ENCODE results near the gene SUSD2. TPM values are rescaled to one million over a fixed set of nuclear protein-coding genes. Genes with fewer than 3 reads are reported as not detected.
"Not testable (repeated sequence)": the region's sequence is repeated elsewhere in the genome, so short reads cannot be mapped to it uniquely, and the experiment has no call there.

The SUSD2 gene
- total RNA-seq, 4 donors from 2014 or later, result 0.88 to 17.6 (median 2.8) TPM

- intact Hi-C loops (cut with DNase I; ENCODE audit: low total_unique reads), result no loop called here
Measured at GRCh38 chr22:24191381-24191841, 10.1 kb downstream of the SUSD2 start.

GRCh38 chr22:24191893-24192292, 10.6 kb downstream of the SUSD2 start:
- no peak overlapping the region for H3K27ac ChIP-seq
- no peak overlapping the region for H3K4me3 ChIP-seq
- H3K27me3 ChIP-seq, result no peaks in the 10 kb centered on the region
- no peaks in the 10 kb centered on the region for H3K36me3 ChIP-seq
- TF ChIP-seq, protein P1, sequence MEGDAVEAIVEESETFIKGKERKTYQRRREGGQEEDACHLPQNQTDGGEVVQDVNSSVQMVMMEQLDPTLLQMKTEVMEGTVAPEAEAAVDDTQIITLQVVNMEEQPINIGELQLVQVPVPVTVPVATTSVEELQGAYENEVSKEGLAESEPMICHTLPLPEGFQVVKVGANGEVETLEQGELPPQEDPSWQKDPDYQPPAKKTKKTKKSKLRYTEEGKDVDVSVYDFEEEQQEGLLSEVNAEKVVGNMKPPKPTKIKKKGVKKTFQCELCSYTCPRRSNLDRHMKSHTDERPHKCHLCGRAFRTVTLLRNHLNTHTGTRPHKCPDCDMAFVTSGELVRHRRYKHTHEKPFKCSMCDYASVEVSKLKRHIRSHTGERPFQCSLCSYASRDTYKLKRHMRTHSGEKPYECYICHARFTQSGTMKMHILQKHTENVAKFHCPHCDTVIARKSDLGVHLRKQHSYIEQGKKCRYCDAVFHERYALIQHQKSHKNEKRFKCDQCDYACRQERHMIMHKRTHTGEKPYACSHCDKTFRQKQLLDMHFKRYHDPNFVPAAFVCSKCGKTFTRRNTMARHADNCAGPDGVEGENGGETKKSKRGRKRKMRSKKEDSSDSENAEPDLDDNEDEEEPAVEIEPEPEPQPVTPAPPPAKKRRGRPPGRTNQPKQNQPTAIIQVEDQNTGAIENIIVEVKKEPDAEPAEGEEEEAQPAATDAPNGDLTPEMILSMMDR (IDR thresholded peaks at IDR 0.05), result no peak
- no peak for TF ChIP-seq POLR2A (IDR thresholded peaks at IDR 0.05)
- peaks cover 0 to 7% of the 10 kb centered on the region in 2 donors for H3K4me1 ChIP-seq
- intact Hi-C loops (cut with DNase I; ENCODE audit: low total_unique reads), result no loop called here
- no peaks in the 10 kb centered on the region for H3K9me3 ChIP-seq
- no peak for DNase-seq

More at GRCh38 chr22:24191381-24191841, 10.1 kb downstream of the SUSD2 start:
- no peaks in the 10 kb centered on the region for H3K36me3 ChIP-seq
- TF ChIP-seq, protein P1 (IDR thresholded peaks at IDR 0.05), result no peak
- TF ChIP-seq POLR2A (IDR thresholded peaks at IDR 0.05), result no peak
- H3K4me1 ChIP-seq, result peaks cover 0 to 7% of the 10 kb centered on the region in 2 donors
- no peaks in the 10 kb centered on the region for H3K27me3 ChIP-seq
- peak in 1 of 2 donors; percentile 16 for DNase-seq
- no peak overlapping the region for H3K27ac ChIP-seq
- no peaks in the 10 kb centered on the region for H3K9me3 ChIP-seq
- H3K4me3 ChIP-seq, result no peak overlapping the region

DNA sequence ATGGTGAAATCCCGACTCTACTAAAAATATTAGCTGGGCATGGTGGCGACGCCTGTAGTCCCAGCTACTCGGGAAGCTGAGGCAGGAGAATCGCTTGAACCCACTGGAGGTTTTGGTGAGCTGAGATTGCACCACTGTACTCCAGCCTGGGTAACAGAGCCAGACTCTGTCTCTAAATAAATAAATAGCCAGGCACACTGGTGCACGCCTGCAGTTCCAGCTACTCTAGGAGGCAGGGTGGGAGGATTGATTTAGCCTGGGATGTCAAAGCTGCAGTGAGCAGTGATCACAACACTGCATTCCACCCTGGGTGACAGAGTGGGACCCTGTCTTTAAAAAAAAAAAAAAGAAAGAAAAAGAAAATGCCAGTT, 17.4 kb downstream of the SUSD2 start:
- no peaks in the 10 kb centered on the region for H3K36me3 ChIP-seq
- H3K9me3 ChIP-seq, result no peaks in the 10 kb centered on the region
- no peak for TF ChIP-seq POLR2A (IDR thresholded peaks at IDR 0.05)
- no peak overlapping the region for H3K4me3 ChIP-seq
- no peaks in the 10 kb centered on the region for H3K27me3 ChIP-seq
- no peak overlapping the region for H3K27ac ChIP-seq
- H3K4me1 ChIP-seq, result no peaks in the 10 kb centered on the region
- intact Hi-C loops (cut with DNase I; ENCODE audit: low total_unique reads), result no loop called here
- no peak for DNase-seq

- no peaks in the 10 kb centered on the region for H3K27me3 ChIP-seq
- H3K4me1 ChIP-seq, result no peaks in the 10 kb centered on the region
- DNase-seq, result no peak
- no peaks in the 10 kb centered on the region for H3K9me3 ChIP-seq
- H3K27ac ChIP-seq, result no peak overlapping the region
- H3K4me3 ChIP-seq, result no peak overlapping the region
- intact Hi-C loops (cut with DNase I; ENCODE audit: low total_unique reads), result no loop called here
- no peaks in the 10 kb centered on the region for H3K36me3 ChIP-seq
- TF ChIP-seq, protein P1 (IDR thresholded peaks at IDR 0.05), result no peak
- no peak for TF ChIP-seq POLR2A (IDR thresholded peaks at IDR 0.05)
Measured at GRCh38 chr22:24200619-24201212, 19.4 kb downstream of the SUSD2 start.

- DNase-seq, result no peak
- H3K4me3 ChIP-seq, result no peak overlapping the region
- TF ChIP-seq, protein P1 (IDR thresholded peaks at IDR 0.05), result no peak
- TF ChIP-seq POLR2A (IDR thresholded peaks at IDR 0.05), result no peak
- H3K4me1 ChIP-seq, result no peaks in the 10 kb centered on the region
- intact Hi-C loops (cut with DNase I; ENCODE audit: low total_unique reads), result no loop called here
- no peaks in the 10 kb centered on the region for H3K9me3 ChIP-seq
- no peak overlapping the region for H3K27ac ChIP-seq
- no peaks in the 10 kb centered on the region for H3K36me3 ChIP-seq
- no peaks in the 10 kb centered on the region for H3K27me3 ChIP-seq
Measured at GRCh38 chr22:24201681-24202614, 20.7 kb downstream of the SUSD2 start.

DNA sequence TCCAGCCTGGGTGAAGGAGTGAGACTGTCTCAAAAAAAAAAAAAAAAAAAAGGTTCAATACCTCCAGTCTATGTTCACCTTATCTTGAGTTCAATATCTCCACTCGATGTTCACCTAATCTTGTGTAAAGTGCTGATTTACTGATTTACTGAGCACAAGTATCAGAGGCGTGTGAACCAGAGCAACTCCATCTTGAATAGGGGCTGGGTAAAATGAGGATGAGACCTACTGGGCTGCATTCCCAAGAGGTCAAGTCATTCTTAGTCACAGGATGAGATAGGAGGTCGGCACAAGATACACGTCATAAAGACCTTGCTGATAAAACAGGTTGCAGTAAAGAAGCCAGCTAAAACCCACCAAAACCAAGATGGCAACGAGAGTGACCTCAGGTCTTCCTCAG, 22.6 kb downstream of the SUSD2 start:
- H3K36me3 ChIP-seq; intact Hi-C loops (cut with DNase I; ENCODE audit: low total_unique reads): not testable (repeated sequence)
- peaks cover 0 to 11% of the 10 kb centered on the region in 2 donors for H3K4me1 ChIP-seq

More for the DNA sequence above, 22.6 kb downstream of the SUSD2 start:
- DNase-seq, H3K4me3 ChIP-seq, H3K27me3 ChIP-seq, H3K9me3 ChIP-seq, H3K27ac ChIP-seq: not testable (repeated sequence)
